HEK293T (cell line): ENCODE results near the gene RASSF3.

Source experiments
- ARNT ChIP-seq: fragments of 450-650 bp; IDR thresholded peaks from 2 replicates; pipeline ENCODE4 v1.6.1; 2017; ENCODE audit warnings: mild to moderate bottlenecking
- ELF4 ChIP-seq: fragments of 450-650 bp; IDR thresholded peaks from 2 replicates; pipeline ENCODE4 v1.6.1; 2017; ENCODE audit warnings: antibody characterized with exemption
- FOXK2 ChIP-seq: fragments of 450-650 bp; IDR thresholded peaks from 2 replicates; pipeline ENCODE4 v1.6.1; 2016; ENCODE audit warnings: mild to moderate bottlenecking
- L3MBTL2 ChIP-seq: fragments of 450-650 bp; conservative IDR thresholded peaks from 2 replicates; pipeline ENCODE4 v1.6.1; 2016; ENCODE audit warnings: mild to moderate bottlenecking
- SP1 ChIP-seq: fragments of 450-650 bp; IDR thresholded peaks from 2 replicates; pipeline ENCODE4 v1.6.1; 2017

GRCh38 chr12:64687816-64688215 lies 77.5 kb downstream of the RASSF3 start:
- TF ChIP-seq ARNT: no peak
- TF ChIP-seq L3MBTL2: no peak
- TF ChIP-seq FOXK2: no peak
- TF ChIP-seq ELF4: no peak
- no peak for TF ChIP-seq SP1
